ENCODE results near the gene YIPF2.
A peak's percentile ranks its signal among the peaks of the same experiment; 100 is the strongest.
"Not testable (repeated sequence)": the region's sequence is repeated elsewhere in the genome, so short reads cannot be mapped to it uniquely, and the experiment has no call there.

Gene YIPF2

DNA sequence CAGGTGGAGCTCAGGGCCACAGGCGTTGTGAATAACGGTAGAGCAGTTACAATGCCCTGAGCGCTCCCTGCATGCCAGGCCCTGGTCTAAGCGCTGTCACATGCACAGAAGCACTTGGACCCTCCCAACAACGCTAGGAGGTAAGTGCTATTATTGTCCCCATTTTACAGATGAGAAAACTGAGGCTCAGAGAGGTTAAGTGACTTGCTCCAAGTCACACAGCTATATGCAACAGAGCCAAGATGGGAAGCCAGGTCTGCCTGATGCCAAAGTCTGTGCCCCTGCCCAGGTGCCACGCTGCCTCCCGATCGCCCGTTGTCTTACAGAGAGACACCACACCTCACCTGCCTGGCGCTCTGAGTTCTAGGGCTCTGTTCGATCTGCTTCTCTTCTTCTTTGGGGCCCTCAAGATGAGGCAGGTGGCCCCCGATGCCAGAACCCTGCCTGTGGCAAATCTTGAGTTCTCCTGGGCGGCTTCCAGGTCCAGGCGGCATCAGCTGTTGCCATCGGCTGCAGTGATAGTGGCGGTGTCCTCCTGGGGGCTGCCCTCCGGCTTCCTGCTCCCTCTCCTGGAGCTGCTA, 20.0 kb downstream of the YIPF2 start:
- DNase-seq: no peak

DNA sequence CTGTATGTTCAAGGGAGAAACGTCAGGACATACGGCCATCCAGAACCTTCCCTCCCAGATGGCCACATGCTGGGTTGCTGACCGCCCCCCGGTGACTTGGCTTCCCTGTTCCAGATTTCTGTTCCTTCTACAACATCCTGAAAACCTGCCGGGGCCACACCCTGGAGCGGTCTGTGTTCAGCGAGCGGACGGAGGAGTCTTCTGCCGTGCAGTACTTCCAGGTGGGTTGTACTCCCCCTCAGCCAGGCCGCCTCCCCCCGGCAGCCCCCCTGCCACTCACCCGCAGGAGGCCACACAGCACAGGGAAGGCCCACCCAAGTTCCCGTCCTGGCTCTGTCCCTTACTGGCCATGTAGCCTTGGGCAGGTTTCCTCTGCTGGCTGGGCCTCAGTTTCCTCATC, 20.5 kb downstream of the YIPF2 start:
- DNase-seq: no peak

DNA sequence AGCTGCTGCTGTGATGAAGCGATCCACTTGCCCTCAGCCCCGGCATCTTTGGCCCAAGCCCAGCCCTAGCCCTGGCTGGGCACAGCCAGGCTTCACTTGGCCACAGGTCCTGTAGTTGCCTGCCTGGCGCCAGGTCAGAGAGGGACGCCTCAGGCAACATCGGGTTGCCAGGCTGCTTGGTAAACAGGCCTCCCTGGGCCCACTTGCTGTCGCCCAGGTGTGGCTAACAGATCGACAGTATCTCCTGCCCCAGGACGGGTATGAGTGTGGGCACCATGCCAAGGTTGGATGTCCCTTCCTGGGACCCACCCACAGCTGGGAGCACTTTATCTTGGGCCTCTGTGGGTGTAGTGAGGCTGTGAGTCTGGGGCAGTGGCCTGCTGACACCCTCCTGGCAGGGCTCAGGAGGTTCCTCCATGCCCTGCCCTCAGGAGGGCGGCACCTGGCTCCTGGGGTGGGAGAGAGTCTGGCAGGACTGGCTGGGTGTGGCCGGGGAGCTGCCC, 29.2 kb downstream of the YIPF2 start:
- DNase-seq: peak; percentile 81

DNA sequence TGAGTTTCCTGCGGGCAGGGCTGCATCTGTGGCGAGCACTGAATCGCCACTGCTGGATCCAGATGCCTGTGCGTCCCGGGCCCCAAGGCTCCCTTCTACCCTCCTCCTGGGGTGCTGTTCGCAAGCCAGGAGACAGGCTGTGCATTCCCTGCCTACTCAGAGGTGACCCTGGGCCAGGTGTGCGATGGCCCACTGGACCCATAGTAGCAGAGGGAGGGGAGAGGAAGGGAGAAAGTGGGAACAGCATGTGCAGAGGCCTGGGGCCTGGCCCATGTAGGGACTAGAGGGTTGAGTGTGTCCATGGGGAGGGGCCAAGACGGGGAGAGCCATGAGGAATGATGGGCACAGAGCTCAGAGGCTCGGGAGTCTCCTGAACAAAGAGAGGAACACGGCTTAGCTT, 29.8 kb downstream of the YIPF2 start:
- DNase-seq: no peak

DNA sequence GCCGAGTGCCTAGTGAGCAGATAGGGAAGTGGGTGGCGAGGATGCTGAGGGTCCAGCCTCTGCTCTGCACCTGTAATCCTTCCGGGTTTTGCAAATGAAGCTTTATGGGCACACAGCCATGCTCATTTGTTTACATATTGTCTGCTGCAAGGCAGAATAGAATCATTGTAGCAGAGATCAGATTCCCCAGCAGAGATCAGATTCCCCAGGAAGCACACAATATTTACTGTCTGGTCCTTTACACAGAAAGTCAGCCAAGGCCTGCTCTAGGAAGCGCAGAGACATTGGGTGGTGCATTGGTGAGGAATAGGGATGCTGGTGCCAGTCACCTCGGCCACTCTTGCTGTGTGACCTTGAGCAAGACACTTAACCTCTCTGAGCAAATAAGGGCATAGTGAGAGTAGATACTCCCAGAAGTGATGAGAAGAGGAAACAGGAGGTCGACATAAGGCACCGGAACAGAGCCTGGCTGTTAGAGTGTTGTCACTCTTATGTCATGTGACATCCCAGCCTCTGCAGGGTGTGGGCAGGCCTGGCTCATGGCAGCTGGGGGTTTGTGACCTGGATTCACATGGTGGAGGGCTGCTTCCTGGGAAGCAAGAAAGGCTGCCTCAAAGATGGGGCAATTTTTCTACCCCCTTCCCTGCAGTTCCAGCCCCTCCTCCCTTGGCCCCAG, 31.4 kb downstream of the YIPF2 start:
- DNase-seq: peak; percentile 97

DNA sequence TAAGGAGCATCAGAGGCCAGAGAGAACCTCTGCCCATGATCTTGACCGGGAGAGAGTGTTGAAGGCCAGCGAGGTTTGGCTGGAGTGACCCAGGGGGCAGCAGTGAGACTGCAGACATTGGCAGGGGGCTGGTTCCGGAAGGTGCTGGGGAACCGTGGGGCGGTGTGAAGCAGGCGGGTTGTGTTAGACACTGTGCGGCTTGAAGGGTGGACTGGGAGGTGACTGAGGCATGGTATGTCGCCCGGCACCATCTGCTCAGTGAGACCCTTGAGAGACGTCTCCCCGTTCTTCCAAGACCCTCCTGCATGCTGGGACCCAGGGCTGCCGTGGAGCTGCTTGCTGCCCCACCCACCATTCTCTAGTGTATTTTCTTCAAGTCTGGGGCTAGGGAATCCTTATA, 32.5 kb downstream of the YIPF2 start:
- DNase-seq: no peak

DNA sequence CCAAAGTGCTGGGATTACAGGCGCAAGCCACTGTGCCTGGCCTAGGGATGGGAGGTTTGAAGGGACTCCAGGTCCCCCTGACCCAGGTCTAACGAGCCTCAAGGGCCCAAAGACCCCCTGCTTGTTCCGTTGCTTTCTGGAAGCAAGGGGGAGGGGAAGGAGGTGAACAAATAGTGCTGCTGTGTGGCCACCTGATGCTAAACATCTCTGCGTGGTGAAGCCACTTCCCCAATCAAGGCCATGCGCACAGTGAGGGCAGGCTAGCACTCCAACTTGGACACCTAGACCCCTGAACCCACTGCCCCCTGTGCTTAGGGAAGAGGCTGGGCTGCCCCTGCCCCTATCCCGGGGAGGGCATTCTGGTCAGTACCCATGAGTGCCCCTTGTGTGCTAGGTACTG, 33.1 kb downstream of the YIPF2 start:
- no peak for DNase-seq

DNA sequence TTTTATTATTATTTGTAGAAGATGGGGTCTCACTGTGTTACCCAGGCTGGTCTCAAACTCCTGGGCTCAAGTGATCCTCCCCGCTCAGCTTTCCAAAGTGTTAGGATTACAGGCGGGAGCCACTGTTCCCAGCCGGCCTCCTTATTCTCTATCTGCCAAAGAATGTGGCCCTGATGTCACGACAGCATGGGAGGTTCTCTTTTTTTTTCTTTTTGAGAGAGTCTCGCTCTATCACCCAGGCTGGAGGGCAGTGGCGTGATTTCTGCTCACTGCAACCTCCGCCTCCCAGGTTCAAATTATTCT, 33.6 kb downstream of the YIPF2 start:
- DNase-seq: no peak

DNA sequence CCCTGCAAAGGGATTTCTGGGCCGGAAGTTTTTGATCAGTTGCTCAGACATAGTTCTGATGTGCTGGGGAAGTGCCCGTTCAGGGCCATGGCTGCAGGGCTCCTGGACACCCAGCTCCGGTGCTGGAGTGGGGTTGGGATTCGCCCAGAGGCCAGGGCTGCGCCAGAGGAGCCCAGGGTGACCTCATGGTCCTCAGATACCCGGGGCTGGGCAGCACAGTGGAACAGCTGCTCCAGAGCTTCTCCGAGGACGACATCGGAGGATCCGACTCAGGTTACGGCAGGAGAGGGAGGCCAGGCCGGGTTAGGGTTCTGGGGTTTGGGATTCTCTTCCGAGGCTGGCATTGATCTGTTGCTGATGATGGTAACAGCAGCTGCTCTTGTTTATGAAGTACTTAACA, 36.2 kb downstream of the YIPF2 start:
- no peak for DNase-seq

DNA sequence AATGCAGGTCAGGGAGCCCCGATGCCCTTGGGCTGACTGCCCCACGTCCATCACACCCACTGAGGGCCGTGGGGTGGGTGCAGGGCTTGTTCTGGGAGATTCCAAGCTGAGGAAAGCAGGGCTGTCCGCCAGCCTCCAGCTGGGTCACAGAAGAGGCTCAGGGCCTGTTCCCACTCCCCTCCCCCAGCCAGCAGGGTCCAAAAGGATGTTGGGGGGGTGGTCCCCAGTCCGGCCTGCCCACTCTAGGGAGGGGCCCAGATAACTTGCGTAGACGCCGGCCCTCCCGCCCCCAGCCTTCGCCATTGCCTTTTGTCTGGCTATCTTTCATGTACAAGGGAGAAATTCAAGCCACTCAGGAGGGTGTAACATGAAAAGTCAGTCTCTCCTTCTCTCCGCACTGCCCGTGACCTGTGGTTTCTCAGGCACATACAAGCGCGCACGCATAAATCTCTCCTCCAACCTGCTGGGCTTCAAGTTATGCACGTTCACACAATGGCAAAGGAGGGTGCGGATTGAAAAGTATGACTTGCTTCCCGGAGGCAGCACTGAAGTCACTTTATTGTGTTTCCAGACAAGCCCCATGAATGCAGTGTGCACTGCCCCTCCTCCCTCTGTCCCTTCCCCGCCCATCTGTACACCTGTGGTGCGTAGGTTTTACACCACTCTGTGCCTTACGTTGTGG, 36.9 kb downstream of the YIPF2 start:
- DNase-seq: no peak

DNA sequence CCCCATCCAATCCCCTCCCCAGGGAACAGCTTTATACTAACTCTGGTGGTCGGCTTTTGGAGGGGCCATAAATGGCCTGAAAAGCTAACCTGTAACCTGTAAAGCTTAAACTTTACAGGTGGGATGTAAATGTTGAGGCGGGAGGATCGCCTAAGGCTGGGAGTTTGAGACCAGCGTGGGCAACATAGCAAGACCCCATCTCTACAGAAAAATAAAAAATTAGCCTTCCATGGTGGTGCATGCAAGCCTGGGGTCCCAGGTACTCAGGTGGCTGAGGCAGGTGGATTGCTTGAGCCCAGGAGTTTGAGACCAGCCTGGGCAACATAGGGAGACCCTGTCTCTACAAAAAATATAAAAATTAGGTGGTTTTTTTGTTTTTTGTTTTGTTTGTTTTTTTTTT, 38.6 kb downstream of the YIPF2 start:
- DNase-seq: no peak

DNA sequence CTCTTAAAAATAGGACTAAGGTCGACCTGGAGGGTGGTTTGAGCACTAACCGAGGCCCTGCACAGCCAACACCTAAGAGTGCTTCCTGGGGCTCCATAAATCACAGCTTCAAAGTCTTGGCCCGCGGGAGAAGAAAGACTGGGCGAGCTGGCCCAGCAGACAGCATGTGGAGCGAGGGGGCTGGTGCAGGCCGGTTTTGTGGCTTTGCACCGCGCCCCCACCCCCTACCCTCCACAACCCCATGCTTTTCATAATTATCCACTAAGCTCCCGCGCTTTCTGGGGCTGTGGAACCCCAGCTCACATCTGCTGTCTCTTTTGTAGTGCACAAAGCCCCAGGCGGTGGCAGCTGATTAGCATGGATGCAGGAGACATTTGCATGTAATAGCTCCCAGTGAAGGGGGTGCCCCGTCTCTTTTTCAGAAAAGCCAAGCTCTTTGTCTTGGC, 40.0 kb downstream of the YIPF2 start:
- no peak for DNase-seq

DNA sequence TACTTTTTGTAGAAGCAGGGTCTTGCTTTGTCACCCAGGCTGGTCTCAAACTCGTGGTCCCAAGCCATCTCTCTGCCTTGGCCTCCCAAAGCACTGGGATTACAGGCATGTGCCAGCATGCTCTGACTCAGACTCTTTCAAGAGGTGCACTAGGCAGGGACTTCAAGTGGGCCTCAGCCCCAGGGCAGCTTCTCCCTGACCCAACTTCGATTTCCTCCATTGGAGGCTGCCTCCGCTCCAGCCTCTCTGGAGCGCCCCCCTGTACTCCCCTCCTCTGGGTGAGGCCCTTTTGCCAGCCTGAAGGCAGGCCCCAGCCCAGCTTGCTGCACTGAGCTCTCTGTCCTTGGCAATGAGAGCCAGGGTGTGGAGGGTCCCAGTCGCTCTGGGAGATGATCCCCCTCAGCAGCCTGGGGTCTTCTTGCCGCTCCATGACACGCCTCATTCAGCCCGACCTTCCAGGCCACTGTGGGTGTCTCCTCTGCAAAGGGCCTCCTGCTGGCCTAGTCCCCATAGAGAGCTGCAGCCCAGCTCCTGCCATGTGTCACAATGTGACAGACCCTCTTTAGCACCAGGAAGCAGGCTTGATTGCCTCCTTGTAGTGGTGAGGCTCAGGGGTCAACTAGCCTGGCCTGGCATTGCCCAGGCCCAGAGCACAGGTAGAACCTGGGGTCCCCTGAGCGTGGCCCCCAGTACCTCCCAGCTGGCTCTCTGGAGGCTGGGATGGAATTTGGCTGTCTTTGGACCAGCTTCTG, 40.6 kb downstream of the YIPF2 start:
- DNase-seq: no peak

DNA sequence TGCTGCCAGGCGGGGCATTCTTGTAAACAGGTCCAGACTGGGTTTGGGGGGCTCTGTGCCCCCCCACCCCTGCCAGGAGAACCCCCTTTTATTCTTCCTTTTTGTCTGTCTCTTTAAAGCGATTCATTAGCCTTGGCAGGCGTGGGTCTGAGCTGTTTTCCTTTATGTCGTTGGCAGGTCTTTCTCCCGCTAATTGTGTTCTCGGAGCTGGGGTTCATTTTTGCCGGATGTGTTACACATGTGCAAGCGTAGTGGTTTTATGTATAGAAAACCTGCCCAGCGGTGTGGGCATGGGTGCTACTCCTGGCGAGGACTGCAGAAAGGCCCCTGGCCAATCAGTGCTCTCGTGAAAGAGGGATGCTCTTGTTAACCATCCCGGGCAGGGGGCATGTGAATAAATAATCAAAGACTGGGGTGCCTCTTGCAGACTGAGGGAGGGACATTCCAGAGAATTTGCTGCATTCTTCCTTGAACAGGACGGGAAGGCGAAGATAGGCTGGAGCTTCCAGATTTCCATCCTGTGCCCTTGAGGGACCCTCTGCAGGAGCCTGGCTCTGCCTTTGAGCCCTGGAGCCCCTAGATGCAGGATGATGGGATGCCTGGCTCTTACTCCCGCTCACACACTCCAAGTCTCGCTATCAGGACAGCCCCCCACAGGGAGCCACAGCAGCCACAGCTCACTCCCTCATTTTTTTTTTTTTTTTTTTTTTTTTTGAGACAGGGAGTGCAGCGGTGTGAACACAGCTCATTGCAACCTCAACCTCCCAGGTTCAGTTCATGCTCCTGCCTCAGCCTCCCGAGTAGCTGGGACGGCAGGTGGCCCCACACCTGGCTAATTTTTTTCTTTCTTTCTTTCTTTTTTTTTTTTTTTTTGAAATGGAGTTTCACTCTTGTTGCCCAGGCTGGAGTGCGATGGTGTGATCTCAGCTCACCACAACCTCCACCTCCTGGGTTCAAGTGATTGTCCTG, 43.0 kb downstream of the YIPF2 start:
- DNase-seq: no peak

DNA sequence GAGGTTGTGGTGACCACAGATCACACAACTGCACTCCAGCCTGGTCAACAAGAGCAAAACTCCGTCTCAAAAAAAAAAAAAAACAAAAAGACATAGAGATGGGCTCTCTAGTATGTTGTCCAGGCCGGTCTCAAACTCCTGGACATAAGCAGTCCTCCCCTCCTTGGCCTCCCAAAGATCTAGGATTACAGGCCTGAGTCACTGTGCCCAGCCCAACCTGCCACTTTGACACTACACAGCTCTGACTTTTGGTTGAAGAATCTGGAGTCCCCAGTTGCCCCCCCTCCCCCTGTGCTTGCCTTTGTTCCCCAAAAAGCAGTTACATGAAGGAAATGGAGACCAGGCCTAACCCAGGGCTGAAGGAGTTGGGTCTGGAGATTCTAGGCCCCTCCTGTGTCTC, 44.2 kb downstream of the YIPF2 start:
- DNase-seq: no peak

DNA sequence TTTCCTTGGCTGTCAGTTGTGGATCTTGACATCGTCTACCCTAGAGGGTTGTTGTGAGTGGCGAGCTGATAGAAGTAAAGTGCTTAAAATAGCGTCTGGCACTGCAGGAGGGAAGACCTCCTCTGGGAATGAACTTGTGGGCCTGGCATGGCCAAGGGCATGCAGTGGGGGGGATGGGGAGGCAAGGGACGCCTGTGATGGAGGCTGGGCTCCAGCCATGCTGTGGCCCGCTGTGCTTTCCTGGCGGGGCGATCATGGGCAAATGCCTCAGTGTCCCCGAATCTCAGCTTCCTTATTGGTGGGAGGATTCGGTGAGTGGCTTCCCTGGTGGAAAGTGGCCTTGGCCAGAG, 46.4 kb downstream of the YIPF2 start:
- no peak for DNase-seq

DNA sequence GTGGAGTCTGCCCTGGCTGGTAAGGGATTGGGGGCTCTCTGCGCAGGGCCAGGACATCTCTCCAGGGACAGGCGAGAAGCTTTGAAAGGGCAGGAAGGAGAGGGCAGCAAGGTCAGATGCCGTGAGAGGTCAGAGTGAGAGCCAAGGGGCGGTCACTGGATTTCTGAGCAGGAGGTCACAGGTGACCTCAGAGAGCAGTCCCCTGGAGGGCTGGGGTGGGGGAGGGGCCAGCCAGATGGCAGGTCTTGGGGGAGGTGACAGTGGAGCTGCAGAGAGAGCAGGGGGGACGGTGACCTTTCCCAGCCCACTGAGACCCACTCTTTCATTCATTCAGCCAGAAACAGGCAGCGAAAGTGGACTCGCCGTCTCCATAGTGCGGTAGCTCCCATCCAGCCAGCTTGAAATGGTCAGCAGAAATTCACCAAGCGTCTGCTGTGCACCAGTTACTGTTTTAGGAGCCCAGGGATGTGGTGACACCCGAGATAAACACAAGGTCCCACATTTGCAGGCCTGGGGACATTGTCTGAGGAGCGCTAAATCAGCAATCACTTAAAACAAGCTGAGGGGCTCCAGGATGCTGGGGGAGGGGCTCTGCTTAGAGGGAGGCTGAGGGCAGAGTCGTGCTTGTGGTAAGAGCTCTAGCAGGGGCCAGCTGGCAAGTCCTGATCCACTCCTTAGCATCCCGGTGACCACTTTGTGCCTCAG, 46.9 kb downstream of the YIPF2 start:
- no peak for DNase-seq

DNA sequence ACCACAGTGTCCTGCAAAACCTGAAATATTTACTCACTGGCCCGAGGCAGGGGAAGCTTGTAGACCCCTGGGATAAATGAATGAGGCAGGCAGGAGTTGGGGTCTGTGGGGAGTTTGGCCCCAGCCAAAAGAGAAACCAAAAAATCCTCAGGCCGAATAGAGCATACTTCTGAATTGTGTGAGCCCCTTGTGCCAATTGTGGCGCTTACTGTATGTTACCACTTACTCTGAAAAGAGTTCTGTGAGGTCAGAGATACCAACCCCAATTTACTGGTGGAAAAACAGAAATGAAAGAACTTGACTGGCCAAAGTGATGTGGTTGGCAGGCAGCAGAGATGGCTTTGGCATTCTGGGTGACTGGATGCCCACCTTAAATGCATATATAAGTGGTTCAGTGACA, 50.2 kb downstream of the YIPF2 start:
- no peak for DNase-seq

DNA sequence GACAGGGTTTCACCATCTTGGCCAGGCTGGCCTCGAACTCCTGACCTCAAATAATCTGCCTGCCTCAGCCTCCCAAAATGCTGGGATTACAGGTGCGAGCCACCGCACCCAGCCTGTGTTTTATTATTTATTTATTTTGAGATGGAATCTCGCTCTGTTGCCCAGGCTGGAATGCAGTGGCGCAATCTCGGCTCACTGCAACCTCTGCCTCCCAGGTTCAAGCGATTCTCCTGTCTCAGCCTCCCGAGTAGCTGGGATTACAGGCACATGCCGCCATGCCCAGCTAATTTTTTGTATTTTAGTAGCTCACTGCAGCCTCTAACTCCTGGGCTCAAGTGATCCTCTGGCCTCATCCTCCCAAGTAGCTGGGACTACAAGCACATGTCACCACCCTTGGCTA, 50.8 kb downstream of the YIPF2 start:
- DNase-seq: not testable (repeated sequence)

DNA sequence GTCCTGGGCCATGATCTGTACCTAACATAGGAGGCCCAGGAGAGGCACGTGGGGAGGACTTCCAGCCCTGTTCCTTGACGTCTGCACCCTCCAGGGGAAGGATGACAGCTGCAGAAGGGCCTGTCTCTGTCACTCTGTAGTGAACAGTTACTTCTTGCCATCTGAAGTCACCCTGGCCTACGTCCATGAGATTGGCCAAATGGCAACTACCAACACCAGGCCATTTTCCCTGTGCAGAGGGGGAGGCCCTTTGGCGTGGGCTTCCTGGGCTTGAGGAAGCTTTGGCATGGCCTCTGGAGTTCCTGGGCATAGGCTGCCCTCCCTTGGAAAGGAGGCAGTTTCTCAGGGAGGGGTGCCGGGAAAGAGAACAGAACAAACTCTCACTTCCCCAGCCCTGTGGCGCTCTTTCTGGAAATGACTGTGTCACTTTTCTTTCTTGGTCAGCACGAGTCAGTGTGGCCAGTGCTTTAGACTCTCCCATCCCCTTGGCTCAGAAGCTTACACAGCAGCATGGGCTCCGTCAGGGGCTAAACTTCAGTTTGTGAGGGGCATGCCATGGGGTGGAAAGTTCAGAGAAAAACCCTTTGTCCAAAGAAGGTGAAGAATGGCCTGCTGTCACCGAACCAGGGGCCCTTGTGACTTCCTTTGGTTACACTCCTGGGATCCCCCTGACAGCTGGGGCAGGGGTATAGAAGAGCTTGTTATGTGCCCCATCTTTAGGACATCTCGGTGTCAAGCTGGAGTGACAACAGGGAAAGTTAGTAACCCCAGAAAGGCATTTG, 51.8 kb downstream of the YIPF2 start:
- DNase-seq: no peak

DNA sequence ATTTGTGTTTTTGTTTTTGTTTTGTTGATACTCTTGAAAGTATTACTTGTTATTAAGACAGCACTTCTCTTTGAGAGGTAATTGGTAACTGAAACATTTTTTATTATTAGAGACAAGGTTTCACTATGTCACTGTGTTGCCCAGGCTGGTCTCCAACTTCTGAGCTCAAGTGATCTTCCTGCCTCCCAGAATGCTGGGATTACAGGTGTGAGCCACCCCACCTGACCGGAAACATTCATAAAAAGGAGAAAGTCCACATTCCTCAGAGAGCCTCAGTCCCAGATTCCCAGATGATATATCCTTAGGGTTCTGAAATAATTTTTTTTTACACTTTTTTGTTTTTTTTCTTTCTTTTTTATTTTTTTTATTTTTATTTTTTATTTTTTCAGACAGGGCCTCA, 54.4 kb downstream of the YIPF2 start:
- DNase-seq: no peak
